Measurements from ENCODE around the gene WDR74.

Gene WDR74

GRCh38 chr11:62805076-62805892 is 34.1 kb downstream of the WDR74 start, which contains the start of gene NXF1:
Gene NXF1, minus strand, starts transcription at chr11:62805440. Its CDS starts 84 bp downstream, at chr11:62805356.
- Mint-ChIP-seq H3K4me1 (ENCODE audit: low read depth) (peaks cover 38% of the 10 kb centered on the region), H3K27ac (peak within 1 kb of the TSS; percentile 97), H3K36me3 (ENCODE audit: low read depth) (peaks cover 41% of the 10 kb centered on the region), H3K4me3 (peak within 1 kb of the TSS; percentile 99), H3K9me3 (no peaks in the 10 kb centered on the region), H3K27me3 (no peaks in the 10 kb centered on the region)

GRCh38 chr11:62804310-62805075 is 34.9 kb downstream of the WDR74 start:
- H3K27ac Mint-ChIP-seq: peak overlapping the region; percentile 95
- H3K9me3 Mint-ChIP-seq: no peaks in the 10 kb centered on the region
- peak overlapping the region; percentile 99 for H3K4me3 Mint-ChIP-seq
- H3K27me3 Mint-ChIP-seq: no peaks in the 10 kb centered on the region
- H3K4me1 Mint-ChIP-seq (ENCODE audit: low read depth): peaks cover 38% of the 10 kb centered on the region
- H3K36me3 Mint-ChIP-seq (ENCODE audit: low read depth): peaks cover 49% of the 10 kb centered on the region

- Mint-ChIP-seq H3K27ac (peak overlapping the region; percentile 16), H3K27me3 (no peaks in the 10 kb centered on the region)
Observed at GRCh38 chr11:62801071-62801470, 38.3 kb downstream of the WDR74 start.

GRCh38 chr11:62799486-62799885 is 39.9 kb downstream of the WDR74 start:
- Mint-ChIP-seq H3K27me3 (no peaks in the 10 kb centered on the region), H3K4me3 (no peak overlapping the region), H3K4me1 (ENCODE audit: low read depth) (peaks cover 21% of the 10 kb centered on the region), H3K36me3 (ENCODE audit: low read depth) (peaks cover 88% of the 10 kb centered on the region), H3K27ac (peak overlapping the region; percentile 13), H3K9me3 (no peaks in the 10 kb centered on the region)

More at GRCh38 chr11:62801071-62801470, 38.3 kb downstream of the WDR74 start:
- peaks cover 30% of the 10 kb centered on the region for H3K4me1 Mint-ChIP-seq (ENCODE audit: low read depth)
- no peaks in the 10 kb centered on the region for H3K9me3 Mint-ChIP-seq
- no peak overlapping the region for H3K4me3 Mint-ChIP-seq
- peaks cover 78% of the 10 kb centered on the region for H3K36me3 Mint-ChIP-seq (ENCODE audit: low read depth)

- H3K27ac Mint-ChIP-seq: no peak overlapping the region
- H3K36me3 Mint-ChIP-seq (ENCODE audit: low read depth): peaks cover 82% of the 10 kb centered on the region
- H3K4me1 Mint-ChIP-seq (ENCODE audit: low read depth): peaks cover 11% of the 10 kb centered on the region
- no peaks in the 10 kb centered on the region for H3K9me3 Mint-ChIP-seq
- H3K4me3 Mint-ChIP-seq: no peak overlapping the region
- H3K27me3 Mint-ChIP-seq: no peaks in the 10 kb centered on the region
Observed at GRCh38 chr11:62796281-62796680, 43.1 kb downstream of the WDR74 start.

GRCh38 chr11:62794201-62794775 is 45.1 kb downstream of the WDR74 start:
- Mint-ChIP-seq H3K9me3 (no peaks in the 10 kb centered on the region), H3K4me3 (no peak overlapping the region), H3K4me1 (ENCODE audit: low read depth) (peaks cover 29% of the 10 kb centered on the region), H3K27ac (no peak overlapping the region), H3K36me3 (ENCODE audit: low read depth) (peaks cover 85% of the 10 kb centered on the region), H3K27me3 (no peaks in the 10 kb centered on the region)

GRCh38 chr11:62792202-62792575 is 47.2 kb downstream of the WDR74 start:
- Mint-ChIP-seq H3K9me3 (no peaks in the 10 kb centered on the region), H3K27me3 (no peaks in the 10 kb centered on the region), H3K4me1 (ENCODE audit: low read depth) (peaks cover 46% of the 10 kb centered on the region), H3K36me3 (ENCODE audit: low read depth) (peaks cover 83% of the 10 kb centered on the region), H3K4me3 (peak overlapping the region; percentile 94), H3K27ac (peak overlapping the region; percentile 83)

- Mint-ChIP-seq H3K27me3 (no peaks in the 10 kb centered on the region), H3K9me3 (no peaks in the 10 kb centered on the region), H3K27ac (peak within 1 kb of the TSS; percentile 83), H3K4me3 (peak within 1 kb of the TSS; percentile 94), H3K4me1 (ENCODE audit: low read depth) (peaks cover 46% of the 10 kb centered on the region), H3K36me3 (ENCODE audit: low read depth) (peaks cover 78% of the 10 kb centered on the region)
Observed at GRCh38 chr11:62791501-62792201, 47.7 kb downstream of the WDR74 start, which contains the start of gene TMEM223. Gene TMEM223, minus strand, starts transcription at chr11:62792006. Its CDS starts 12 bp downstream, at chr11:62791994.

GRCh38 chr11:62789576-62789975 is 49.8 kb downstream of the WDR74 start:
- H3K4me3 Mint-ChIP-seq: peak overlapping the region; percentile 94
- H3K36me3 Mint-ChIP-seq (ENCODE audit: low read depth): peaks cover 61% of the 10 kb centered on the region

GRCh38 chr11:62788991-62789390 is 50.4 kb downstream of the WDR74 start:
- H3K9me3 Mint-ChIP-seq: no peaks in the 10 kb centered on the region
- H3K27me3 Mint-ChIP-seq: no peaks in the 10 kb centered on the region
- H3K27ac Mint-ChIP-seq: peak overlapping the region; percentile 92
- peaks cover 54% of the 10 kb centered on the region for H3K4me1 Mint-ChIP-seq (ENCODE audit: low read depth)
- peaks cover 55% of the 10 kb centered on the region for H3K36me3 Mint-ChIP-seq (ENCODE audit: low read depth)
- H3K4me3 Mint-ChIP-seq: peak overlapping the region; percentile 94

More at GRCh38 chr11:62789576-62789975, 49.8 kb downstream of the WDR74 start:
- no peaks in the 10 kb centered on the region for H3K27me3 Mint-ChIP-seq
- H3K27ac Mint-ChIP-seq: peak overlapping the region; percentile 92
- H3K4me1 Mint-ChIP-seq (ENCODE audit: low read depth): peaks cover 54% of the 10 kb centered on the region
- H3K9me3 Mint-ChIP-seq: no peaks in the 10 kb centered on the region

- H3K27me3 Mint-ChIP-seq: no peaks in the 10 kb centered on the region
- H3K36me3 Mint-ChIP-seq (ENCODE audit: low read depth): peaks cover 48% of the 10 kb centered on the region
- peak within 1 kb of the TSS; percentile 94 for H3K4me3 Mint-ChIP-seq
- peak within 1 kb of the TSS; percentile 92 for H3K27ac Mint-ChIP-seq
- peaks cover 48% of the 10 kb centered on the region for H3K4me1 Mint-ChIP-seq (ENCODE audit: low read depth)
- H3K9me3 Mint-ChIP-seq: no peaks in the 10 kb centered on the region
Observed at GRCh38 chr11:62787005-62787759, 52.2 kb downstream of the WDR74 start, which contains the start of gene TMEM179B. Gene TMEM179B, plus strand, starts transcription at chr11:62787402. Its CDS starts 30 bp downstream, at chr11:62787432.

- Mint-ChIP-seq H3K4me3 (peak overlapping the region; percentile 87), H3K4me1 (ENCODE audit: low read depth) (peaks cover 44% of the 10 kb centered on the region), H3K27ac (peak overlapping the region; percentile 92), H3K36me3 (ENCODE audit: low read depth) (peaks cover 45% of the 10 kb centered on the region), H3K27me3 (no peaks in the 10 kb centered on the region), H3K9me3 (no peaks in the 10 kb centered on the region)
Observed at GRCh38 chr11:62786318-62787004, 52.9 kb downstream of the WDR74 start.

All from stimulated activated naive CD8-positive, alpha-beta T cell treated with anti-CD3 and anti-CD28 coated beads, Interleukin-15, Interleukin-2, amounts not matched to agents 100 ng/mL and 50 ng/mL, for 24 hours (primary cell).